Nephron (organoid): Measurements from ENCODE around the gene FTCD.

Source experiments
- H3K27ac Mint-ChIP-seq, 3 experiments: 2 replicates each; pipeline ENCODE4 v1.8.0; 2020; ENCODE audit warnings: mixed read lengths in 3 of 3, mild to moderate bottlenecking in 2 of 3, moderate library complexity in 1 of 3
- H3K27me3 Mint-ChIP-seq: 2 replicates; pipeline ENCODE4 v1.8.0; 2021; ENCODE audit warnings: low read depth, mild to moderate bottlenecking, moderate library complexity, mixed read lengths
- H3K36me3 Mint-ChIP-seq: 2 replicates; pipeline ENCODE4 v1.8.0; 2020; ENCODE audit warnings: low read depth, mixed read lengths
- H3K4me1 Mint-ChIP-seq: 2 replicates; pipeline ENCODE4 v1.8.0; 2020; ENCODE audit warnings: mixed read lengths
- H3K4me3 Mint-ChIP-seq, 3 experiments: 2 replicates each; pipeline ENCODE4 v1.8.0; 2020; ENCODE audit warnings: mild to moderate bottlenecking in 3 of 3, mixed read lengths in 3 of 3, moderate library complexity in 2 of 3
- H3K9me3 Mint-ChIP-seq: 2 replicates; pipeline ENCODE4 v1.8.0; 2020; ENCODE audit warnings: mixed read lengths
- CTCF ChIP-seq, 3 experiments: fragments of 200-600 bp; sonication (generic); IDR thresholded peaks; one replicate each; pipeline ENCODE4 v1.5.0; 2021; ENCODE audit warnings: antibody characterized with exemption in 3 of 3; ENCODE audit not compliant: unreplicated experiment in 3 of 3

Gene FTCD

DNA sequence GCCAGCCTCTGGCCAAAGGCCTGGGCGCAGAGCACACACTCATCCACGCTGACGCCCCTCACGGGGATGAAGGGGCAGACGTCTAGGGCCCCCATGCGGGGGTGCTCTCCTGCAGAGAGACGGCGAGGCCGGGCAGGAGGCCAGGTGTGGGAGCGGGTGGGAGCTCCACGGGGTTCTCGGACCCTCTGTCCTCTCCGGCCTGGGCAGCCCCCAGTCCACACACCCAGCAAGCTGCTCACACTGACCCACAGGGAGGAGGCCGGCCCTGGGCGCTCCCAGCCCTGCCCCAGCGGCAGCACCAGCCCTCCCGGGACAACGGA lies 2.5 kb downstream of the FTCD start:
- peak overlapping the region in 1 of 3 experiments; percentile 21 for H3K27ac Mint-ChIP-seq
- H3K36me3 Mint-ChIP-seq, result no peaks in the 10 kb centered on the region
- H3K27me3 Mint-ChIP-seq, result no peaks in the 10 kb centered on the region
- no peak overlapping the region for H3K4me3 Mint-ChIP-seq
- peaks cover 22% of the 10 kb centered on the region for H3K4me1 Mint-ChIP-seq
- H3K9me3 Mint-ChIP-seq, result no peaks in the 10 kb centered on the region
- TF ChIP-seq CTCF (IDR thresholded peaks at IDR 0.05; ENCODE audit: unreplicated experiment in 3 of 3), result no peak

DNA sequence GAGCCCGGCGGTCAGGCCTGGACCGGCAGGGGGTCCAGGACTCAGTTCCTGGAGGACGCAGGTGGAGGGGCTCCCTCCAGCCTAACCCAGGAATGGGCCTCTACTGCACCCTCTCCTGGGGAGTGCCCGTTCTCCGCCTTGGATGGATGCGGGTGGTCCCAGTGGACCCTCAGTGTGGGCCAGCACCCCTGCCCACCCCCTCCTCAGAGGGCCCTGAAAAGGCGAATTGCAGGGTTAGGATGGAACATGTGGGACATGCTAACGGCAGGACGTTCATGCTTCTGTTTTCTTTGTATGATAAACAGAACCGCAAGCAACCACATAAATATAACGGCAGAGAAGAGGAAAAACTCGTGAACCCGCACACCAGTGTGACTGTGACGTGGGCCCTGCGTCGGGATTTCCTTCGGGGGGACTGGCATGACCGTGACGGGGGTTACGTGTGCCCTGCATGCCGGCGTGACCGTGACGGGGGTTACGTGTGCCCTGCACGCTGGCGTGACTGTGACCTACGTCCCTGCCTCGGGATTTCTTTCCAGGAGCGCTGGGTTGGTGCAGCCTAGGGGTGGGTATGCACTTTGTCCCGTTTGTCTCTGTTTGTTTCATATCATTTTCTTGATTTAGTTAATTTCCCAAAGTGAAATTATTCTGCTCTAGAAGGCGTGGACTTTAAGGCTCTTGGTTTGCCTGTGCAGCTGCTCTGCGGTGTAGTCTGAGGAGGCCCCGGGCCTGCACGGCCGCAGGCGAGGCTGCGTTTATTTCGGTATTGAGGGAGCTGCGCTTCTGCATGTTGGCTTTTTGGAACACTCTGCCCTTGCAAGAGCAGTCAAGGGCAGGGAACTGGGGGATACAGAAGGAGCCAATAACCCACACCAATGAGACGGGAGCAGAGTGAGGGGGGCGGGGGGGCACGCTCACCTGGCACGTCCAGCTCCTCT lies 3.1 kb downstream of the FTCD start:
- peak overlapping the region in 1 of 3 experiments; percentile 41 for H3K4me3 Mint-ChIP-seq
- H3K9me3 Mint-ChIP-seq, result no peaks in the 10 kb centered on the region
- H3K27ac Mint-ChIP-seq, result peak overlapping the region in 2 of 3 experiments; percentile 7 to 21
- TF ChIP-seq CTCF (IDR thresholded peaks at IDR 0.05; ENCODE audit: unreplicated experiment in 3 of 3), result no peak
- H3K27me3 Mint-ChIP-seq, result no peaks in the 10 kb centered on the region
- no peaks in the 10 kb centered on the region for H3K36me3 Mint-ChIP-seq
- peaks cover 24% of the 10 kb centered on the region for H3K4me1 Mint-ChIP-seq

DNA sequence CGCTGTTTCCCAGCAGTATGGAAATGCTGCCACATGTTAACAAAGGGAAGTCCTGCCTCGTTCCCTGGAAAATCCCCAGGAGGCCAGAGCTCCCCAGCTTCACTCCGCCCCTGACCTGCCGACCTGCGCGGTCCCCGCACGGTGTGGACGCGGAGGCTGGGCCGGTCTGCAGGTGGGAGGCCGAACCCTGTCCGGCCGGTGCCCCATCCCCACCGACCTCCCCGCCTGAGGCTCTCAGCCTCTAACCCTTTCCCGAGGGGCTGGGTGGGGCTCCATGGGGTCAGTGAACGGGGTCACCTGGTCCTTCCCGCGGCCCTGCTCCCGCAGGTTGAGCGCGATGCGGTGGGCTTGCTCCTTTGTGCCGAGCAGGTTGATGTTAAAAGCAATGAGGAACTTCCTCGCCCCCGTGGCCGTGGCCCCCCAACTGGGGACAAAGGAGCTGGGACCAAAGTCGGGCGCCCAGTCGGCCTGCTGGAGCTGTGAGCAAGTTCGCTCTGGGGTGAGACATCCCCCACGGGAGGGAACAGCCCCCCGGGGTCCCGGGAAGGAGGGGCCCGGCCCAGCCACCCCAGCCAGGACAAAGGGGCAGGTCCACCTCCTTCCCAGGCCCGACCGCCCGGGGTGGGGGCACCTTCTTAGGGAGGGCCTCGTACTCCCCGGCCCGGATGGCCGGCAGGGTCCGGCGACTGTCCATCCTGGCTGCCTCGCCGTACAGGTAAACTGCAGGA lies 4.0 kb downstream of the FTCD start:
- Mint-ChIP-seq H3K4me3 (no peak overlapping the region), H3K36me3 (no peaks in the 10 kb centered on the region), H3K27ac (no peak overlapping the region), H3K4me1 (peaks cover 24% of the 10 kb centered on the region), H3K9me3 (no peaks in the 10 kb centered on the region), H3K27me3 (no peaks in the 10 kb centered on the region)
- TF ChIP-seq CTCF (IDR thresholded peaks at IDR 0.05; ENCODE audit: unreplicated experiment in 3 of 3), result no peak

DNA sequence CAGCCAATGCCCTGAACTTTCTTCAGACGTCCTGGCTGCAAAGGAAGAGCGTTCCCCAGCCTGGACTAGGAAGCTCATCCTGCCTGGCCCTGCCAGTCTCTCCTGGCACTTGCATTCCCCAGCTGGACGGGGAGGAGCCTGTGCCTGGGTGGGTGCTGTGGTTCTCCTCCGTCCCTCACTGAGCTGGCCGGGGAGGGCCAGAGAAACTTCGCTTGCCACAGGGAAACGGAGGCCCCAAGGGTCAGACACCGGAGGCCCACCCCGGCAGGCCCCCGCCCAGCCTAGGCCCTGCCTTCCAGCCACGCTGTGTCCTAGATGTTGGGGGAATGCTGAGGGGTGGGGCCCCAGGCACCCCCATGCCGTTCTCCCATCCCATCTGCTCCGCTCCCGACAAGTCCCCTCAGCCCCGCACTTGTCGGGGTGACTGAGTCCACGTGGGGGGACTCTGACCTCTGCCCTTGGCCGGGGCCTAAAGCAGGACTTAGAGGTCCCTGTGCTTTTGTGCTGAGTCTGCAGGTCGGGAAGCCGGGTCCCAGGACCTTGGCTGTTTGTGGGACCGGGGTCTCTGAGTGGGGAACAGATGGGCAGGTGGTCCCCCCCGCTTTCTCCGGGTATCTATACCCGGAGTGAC lies 4.8 kb downstream of the FTCD start:
- TF ChIP-seq CTCF (IDR thresholded peaks at IDR 0.05; ENCODE audit: unreplicated experiment in 3 of 3), result no peak

DNA sequence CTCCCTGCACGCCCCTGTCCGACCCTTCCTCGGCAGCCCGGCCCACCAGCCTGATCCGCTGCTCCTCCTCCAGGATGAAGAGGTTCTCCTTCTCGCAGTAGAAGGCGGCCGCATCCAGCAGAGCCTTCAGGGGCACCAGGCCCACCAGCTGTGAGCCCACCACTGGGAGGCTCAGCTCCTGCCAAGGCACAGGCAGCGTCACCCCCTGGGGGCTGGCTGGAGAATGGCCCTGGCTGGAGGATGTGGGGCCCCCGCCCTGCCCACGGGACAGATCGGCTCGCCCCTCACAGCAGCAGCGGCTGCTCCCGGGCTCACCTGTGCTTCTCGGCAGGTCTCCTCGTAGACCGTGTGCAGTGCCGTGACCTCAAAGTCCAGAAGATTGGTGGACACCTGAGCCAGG lies 5.3 kb downstream of the FTCD start:
- no peak overlapping the region for H3K4me3 Mint-ChIP-seq
- H3K27ac Mint-ChIP-seq, result no peak overlapping the region
- no peaks in the 10 kb centered on the region for H3K36me3 Mint-ChIP-seq
- no peak for TF ChIP-seq CTCF (IDR thresholded peaks at IDR 0.05; ENCODE audit: unreplicated experiment in 3 of 3)
- no peaks in the 10 kb centered on the region for H3K9me3 Mint-ChIP-seq
- peaks cover 24% of the 10 kb centered on the region for H3K4me1 Mint-ChIP-seq
- no peaks in the 10 kb centered on the region for H3K27me3 Mint-ChIP-seq

More for the DNA sequence above, 4.8 kb downstream of the FTCD start:
- no peaks in the 10 kb centered on the region for H3K36me3 Mint-ChIP-seq
- no peaks in the 10 kb centered on the region for H3K27me3 Mint-ChIP-seq
- H3K9me3 Mint-ChIP-seq, result no peaks in the 10 kb centered on the region
- H3K4me3 Mint-ChIP-seq, result no peak overlapping the region
- no peak overlapping the region for H3K27ac Mint-ChIP-seq
- H3K4me1 Mint-ChIP-seq, result peaks cover 24% of the 10 kb centered on the region
